Uterus (tissue), 4 donors: ENCODE results near the gene HSPA12A. TPM values are rescaled to one million over a fixed set of nuclear protein-coding genes. Genes with fewer than 3 reads are reported as not detected.

ENCODE experiments used
- DNase-seq, 2 donors: peaks; one replicate each; pipeline ENCODE4 v3.0.0-alpha.2; 2019 to 2020
- H3K27ac ChIP-seq, 2 donors: fragments of 200-600 bp; sonication (generic); 1 replicate in 1 of 2; 2 replicates in 1 of 2; pipeline ENCODE4 v1.5.1; 2016 to 2018
- H3K27me3 ChIP-seq, 2 donors: fragments of 200-600 bp; sonication (generic); one replicate each; pipeline ENCODE4 v1.5.1; 2018 to 2019; ENCODE audit warnings: control low read depth in 1 of 2
- H3K36me3 ChIP-seq, 2 donors: fragments of 200-600 bp; sonication (generic); one replicate each; pipeline ENCODE4 v1.5.1; 2019; ENCODE audit warnings: control low read depth in 1 of 2
- H3K4me1 ChIP-seq, 2 donors: fragments of 200-600 bp; sonication (generic); one replicate each; pipeline ENCODE4 v1.5.1; 2018 to 2019; ENCODE audit warnings: control low read depth in 1 of 2
- H3K4me3 ChIP-seq, 2 donors: fragments of 200-600 bp; sonication (generic); 1 replicate in 1 of 2; 2 replicates in 1 of 2; pipeline ENCODE4 v1.5.1; 2018 to 2019; ENCODE audit warnings: mild to moderate bottlenecking in 1 of 2
- H3K9me3 ChIP-seq, 2 donors: fragments of 200-600 bp; sonication (generic); one replicate each; pipeline ENCODE4 v1.5.1; 2019; ENCODE audit warnings: control low read depth in 1 of 2
- POLR2A ChIP-seq, 2 donors: fragments of 450-650 bp; IDR thresholded peaks; one replicate each; pipeline ENCODE4 v1.6.1; 2016; ENCODE audit warnings: antibody characterized with exemption in 2 of 2, mild to moderate bottlenecking in 1 of 2, moderate library complexity in 1 of 2
- intact Hi-C: fragments of 100-400 bp; cut with DNase I; formaldehyde crosslinking; loops from one replicate; pipeline ENCODE4 v1.15.1; 2023; ENCODE audit warnings: low total_unique reads
- total RNA-seq, 4 donors: library from RNA; depleted of rRNA in 3 of 4; stranded (reverse); fragments of >200 nt in 3 of 4; gene quantifications; one replicate each; pipeline versions ENCODE4 v1.1.0 to v1.2.4, GENCODE V29; 2014 to 2023
- TF ChIP-seq, protein P1 (sequence below), 4 experiments: fragments of 200-600 bp in 2 of 4; fragments of 450-650 bp in 2 of 4; sonication (generic) in 2 of 4; IDR thresholded peaks; one replicate each; pipeline ENCODE4 v1.5.1; 2016 to 2019; ENCODE audit warnings: antibody characterized with exemption in 4 of 4, mild to moderate bottlenecking in 2 of 4, moderate library complexity in 1 of 4
- donor health status: DM: yes; HTN: yes; CAD: no.

The HSPA12A gene
- total RNA-seq, 4 donors from 2014 or later: 4.9 to 32.0 (median 16.0) TPM

DNA sequence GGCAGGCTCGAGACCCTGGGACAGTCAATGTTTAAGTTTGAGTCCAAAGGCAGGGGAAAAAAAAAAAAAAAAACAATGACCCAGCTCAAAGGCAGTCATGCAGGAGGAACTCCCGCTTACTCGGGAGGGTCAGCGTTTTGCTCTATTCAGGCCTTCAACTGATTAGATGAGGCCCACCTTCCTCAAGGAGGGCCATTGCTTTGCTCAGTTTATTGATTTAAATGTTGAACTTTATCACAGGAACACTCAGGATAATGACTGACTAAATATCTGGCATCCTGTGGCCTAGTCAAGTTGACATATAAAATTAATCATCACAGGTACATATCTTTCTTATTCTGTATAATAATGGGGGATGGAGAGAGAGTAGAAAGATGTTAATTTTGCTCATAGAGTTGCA, 52.6 kb downstream of the HSPA12A start:
- TF ChIP-seq, protein P1, sequence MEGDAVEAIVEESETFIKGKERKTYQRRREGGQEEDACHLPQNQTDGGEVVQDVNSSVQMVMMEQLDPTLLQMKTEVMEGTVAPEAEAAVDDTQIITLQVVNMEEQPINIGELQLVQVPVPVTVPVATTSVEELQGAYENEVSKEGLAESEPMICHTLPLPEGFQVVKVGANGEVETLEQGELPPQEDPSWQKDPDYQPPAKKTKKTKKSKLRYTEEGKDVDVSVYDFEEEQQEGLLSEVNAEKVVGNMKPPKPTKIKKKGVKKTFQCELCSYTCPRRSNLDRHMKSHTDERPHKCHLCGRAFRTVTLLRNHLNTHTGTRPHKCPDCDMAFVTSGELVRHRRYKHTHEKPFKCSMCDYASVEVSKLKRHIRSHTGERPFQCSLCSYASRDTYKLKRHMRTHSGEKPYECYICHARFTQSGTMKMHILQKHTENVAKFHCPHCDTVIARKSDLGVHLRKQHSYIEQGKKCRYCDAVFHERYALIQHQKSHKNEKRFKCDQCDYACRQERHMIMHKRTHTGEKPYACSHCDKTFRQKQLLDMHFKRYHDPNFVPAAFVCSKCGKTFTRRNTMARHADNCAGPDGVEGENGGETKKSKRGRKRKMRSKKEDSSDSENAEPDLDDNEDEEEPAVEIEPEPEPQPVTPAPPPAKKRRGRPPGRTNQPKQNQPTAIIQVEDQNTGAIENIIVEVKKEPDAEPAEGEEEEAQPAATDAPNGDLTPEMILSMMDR (IDR thresholded peaks at IDR 0.05): no peak
- no peak for TF ChIP-seq POLR2A (IDR thresholded peaks at IDR 0.05)
- Histone ChIP-seq H3K27me3 (no peaks in the 10 kb centered on the region), H3K27ac (no peak overlapping the region), H3K4me3 (no peak overlapping the region), H3K9me3 (no peaks in the 10 kb centered on the region), H3K4me1 (peaks cover 3 to 14% of the 10 kb centered on the region in 2 donors), H3K36me3 (no peaks in the 10 kb centered on the region)
- DNase-seq: no peak
- intact Hi-C loops: loop anchor here (10.0 kb wide), 1 partner anchor 485 kb away; no protein-coding TSS in a partner anchor

DNA sequence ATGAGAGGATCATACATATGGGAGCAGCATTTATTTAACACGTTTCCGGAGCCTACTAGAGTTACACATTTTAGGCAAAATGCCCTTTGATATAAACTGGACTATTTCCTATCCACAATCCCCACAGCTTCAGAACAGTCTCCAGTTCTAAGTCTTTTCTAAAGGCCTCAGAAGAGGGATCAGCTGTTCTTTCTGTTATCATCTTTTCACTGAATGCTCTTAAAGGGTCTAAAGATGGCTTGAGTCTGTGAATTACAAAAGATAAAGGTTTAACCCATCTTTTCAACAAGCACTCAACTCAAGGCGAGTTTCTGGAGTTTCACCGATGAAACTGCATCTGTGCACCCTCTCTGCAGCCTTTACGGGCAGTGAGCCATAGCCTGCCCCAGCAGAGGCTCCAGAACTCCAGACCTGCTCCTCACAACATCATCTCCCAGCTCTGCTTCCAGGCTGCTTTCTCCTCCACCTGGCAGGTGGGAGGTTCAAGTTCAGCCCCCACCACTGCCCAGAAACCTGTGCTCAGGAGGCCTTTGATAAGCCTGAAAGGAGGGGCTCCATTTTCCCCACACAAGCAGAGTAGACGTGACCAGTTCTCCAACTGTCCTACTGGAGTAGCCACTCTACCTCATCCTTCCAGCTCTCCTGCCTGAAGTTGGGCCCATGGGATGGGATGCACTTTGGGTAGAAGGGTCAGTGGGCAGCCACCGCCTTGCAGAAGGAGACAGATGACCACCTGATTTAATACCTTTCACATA, 53.4 kb downstream of the HSPA12A start:
- intact Hi-C loops: loop anchor here (10.0 kb wide), 1 partner anchor 486 kb away; no protein-coding TSS in a partner anchor
- Histone ChIP-seq H3K27me3 (no peaks in the 10 kb centered on the region), H3K4me1 (peaks cover 3 to 14% of the 10 kb centered on the region in 2 donors), H3K4me3 (no peak overlapping the region), H3K9me3 (no peaks in the 10 kb centered on the region), H3K27ac (peak overlapping the region; percentile 51 to 58), H3K36me3 (no peaks in the 10 kb centered on the region)
- no peak for DNase-seq
- TF ChIP-seq POLR2A (IDR thresholded peaks at IDR 0.05): no peak
- TF ChIP-seq, protein P1 (IDR thresholded peaks at IDR 0.05): no peak

DNA sequence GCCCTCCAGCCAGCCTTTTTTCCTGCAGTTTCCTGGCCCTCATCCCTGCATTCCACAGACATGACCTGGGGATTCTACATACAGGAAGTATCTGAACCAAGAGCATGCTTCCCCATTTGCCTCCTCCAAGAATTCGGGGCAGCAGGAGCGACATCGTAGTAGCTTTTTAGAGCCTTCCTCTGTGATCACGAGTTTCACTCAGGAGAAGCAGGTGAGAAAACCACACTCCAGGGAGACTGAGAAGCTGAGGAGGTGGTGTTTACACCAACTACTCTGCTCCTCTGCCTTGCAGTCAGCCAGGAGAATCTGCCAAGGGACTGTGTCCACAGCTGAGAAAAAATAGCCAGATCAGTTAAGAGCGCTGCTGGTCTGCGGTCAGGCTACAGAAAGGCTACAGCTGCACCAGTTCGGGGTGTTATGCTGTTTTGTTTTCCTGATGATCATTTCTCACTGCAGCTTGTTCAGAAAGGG, 54.1 kb downstream of the HSPA12A start:
- H3K4me1 ChIP-seq: peaks cover 3 to 14% of the 10 kb centered on the region in 2 donors
- TF ChIP-seq POLR2A (IDR thresholded peaks at IDR 0.05): no peak
- TF ChIP-seq, protein P1 (IDR thresholded peaks at IDR 0.05): no peak
- no peaks in the 10 kb centered on the region for H3K27me3 ChIP-seq
- peak; percentile 42 to 46 for DNase-seq
- no peak overlapping the region for H3K4me3 ChIP-seq
- H3K9me3 ChIP-seq: no peaks in the 10 kb centered on the region
- no peaks in the 10 kb centered on the region for H3K36me3 ChIP-seq
- peak overlapping the region; percentile 51 to 58 for H3K27ac ChIP-seq
- intact Hi-C loops: loop anchor here (10.0 kb wide), 1 partner anchor 487 kb away; no protein-coding TSS in a partner anchor

DNA sequence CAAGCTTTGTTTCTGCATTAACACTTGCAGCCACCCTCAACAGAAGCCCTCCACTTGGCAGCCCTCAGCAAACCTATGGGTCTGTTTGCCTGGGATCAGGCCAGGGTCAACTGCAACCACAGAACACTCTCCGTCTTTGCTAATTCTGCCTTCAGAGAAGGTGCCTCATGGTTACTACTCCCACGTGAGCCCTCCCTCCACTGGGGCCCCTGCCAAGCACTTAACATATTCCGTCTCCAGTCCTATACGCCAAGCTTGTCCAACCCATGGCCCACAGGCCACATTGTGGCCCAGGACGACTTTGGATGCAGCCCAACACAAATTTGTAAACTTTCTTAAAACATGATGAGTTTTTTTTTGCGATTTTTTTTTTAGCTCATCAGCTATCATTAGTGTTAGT, 54.7 kb downstream of the HSPA12A start:
- intact Hi-C loops: loop anchor here (10.0 kb wide), 1 partner anchor 487 kb away; no protein-coding TSS in a partner anchor
- no peak for DNase-seq
- no peak overlapping the region for H3K4me3 ChIP-seq
- H3K4me1 ChIP-seq: peaks cover 3 to 14% of the 10 kb centered on the region in 2 donors
- peak overlapping the region in 1 of 2 donors; percentile 21 for H3K27ac ChIP-seq
- no peak for TF ChIP-seq POLR2A (IDR thresholded peaks at IDR 0.05)
- TF ChIP-seq, protein P1 (IDR thresholded peaks at IDR 0.05): no peak
- H3K27me3 ChIP-seq: no peaks in the 10 kb centered on the region
- no peaks in the 10 kb centered on the region for H3K36me3 ChIP-seq
- H3K9me3 ChIP-seq: no peaks in the 10 kb centered on the region

DNA sequence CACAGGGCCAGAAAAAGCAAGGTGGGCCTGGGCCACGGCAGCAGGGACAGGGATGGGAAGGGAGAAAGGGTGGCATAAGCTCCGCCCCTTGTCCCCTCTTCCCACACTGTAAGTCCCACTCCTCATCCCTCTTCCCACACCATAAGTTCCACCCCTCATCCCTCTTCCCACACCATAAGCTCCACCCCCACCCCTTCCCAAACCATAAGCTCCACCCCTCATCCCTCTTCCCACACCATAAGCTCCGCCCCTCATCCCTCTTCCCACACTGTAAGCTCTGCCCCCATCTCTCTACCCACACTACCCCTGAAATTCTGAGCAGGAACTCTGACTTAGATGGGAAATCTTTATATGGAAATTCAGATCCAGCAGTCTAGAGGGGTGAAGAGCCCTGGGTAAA, 55.7 kb downstream of the HSPA12A start:
- intact Hi-C loops: loop anchor here (10.0 kb wide), 1 partner anchor 488 kb away; no protein-coding TSS in a partner anchor

More for the DNA sequence above, 55.7 kb downstream of the HSPA12A start:
- no peak for TF ChIP-seq POLR2A (IDR thresholded peaks at IDR 0.05)
- TF ChIP-seq, protein P1 (IDR thresholded peaks at IDR 0.05): no peak
- DNase-seq: no peak
- Histone ChIP-seq H3K36me3 (no peaks in the 10 kb centered on the region), H3K27me3 (no peaks in the 10 kb centered on the region), H3K4me3 (no peak overlapping the region), H3K9me3 (no peaks in the 10 kb centered on the region), H3K27ac (no peak overlapping the region), H3K4me1 (peaks cover 3 to 12% of the 10 kb centered on the region in 2 donors)
